GM23338 (cell line): Measurements from ENCODE around the gene EEF1A1. TPM values are rescaled to one million over a fixed set of nuclear protein-coding genes. Genes with fewer than 3 reads are reported as not detected.

Experiments used
- ATAC-seq: fragments of 200-7000 bp; cut with Tn5 transposase; 3 replicates; pipeline ENCODE4 v1.9.1; 2020
- DNase-seq: peaks from one replicate; pipeline ENCODE4 v3.0.0-alpha.2; 2015; ENCODE audit warnings: low spot score
- H2AFZ ChIP-seq: fragments of 200-600 bp; sonication (generic); 2 replicates; pipeline ENCODE4 v1.8.0; 2016; ENCODE audit warnings: antibody characterized with exemption, mild to moderate bottlenecking, moderate library complexity
- H3F3A ChIP-seq: fragments of 200-600 bp; sonication (generic); replicated peaks from 2 replicates; pipeline ENCODE4 v1.8.0; 2017; ENCODE audit warnings: antibody characterized with exemption, mixed run types, low read depth
- H3K27ac ChIP-seq: fragments of 200-600 bp; sonication (generic); 2 replicates; pipeline ENCODE4 v1.6.1; 2016; ENCODE audit warnings: low read depth
- H3K27me3 ChIP-seq: fragments of 200-600 bp; sonication (generic); 2 replicates; pipeline ENCODE4 v1.8.0; 2016; ENCODE audit warnings: mild to moderate bottlenecking, mixed run types, moderate library complexity; ENCODE audit not compliant: insufficient read depth
- H3K36me3 ChIP-seq: fragments of 200-600 bp; sonication (generic); 2 replicates; pipeline ENCODE4 v1.8.0; 2016; ENCODE audit warnings: mild to moderate bottlenecking; ENCODE audit not compliant: insufficient read depth
- H3K4me1 ChIP-seq: fragments of 200-600 bp; sonication (generic); 2 replicates; pipeline ENCODE4 v1.8.0; 2016; ENCODE audit warnings: mild to moderate bottlenecking, moderate library complexity; ENCODE audit not compliant: insufficient read depth
- H3K4me2 ChIP-seq: fragments of 200-600 bp; sonication (generic); 2 replicates; pipeline ENCODE4 v1.7.1; 2017; ENCODE audit warnings: mixed run types
- H3K4me3 ChIP-seq: fragments of 200-600 bp; sonication (generic); 2 replicates; pipeline ENCODE4 v1.6.1; 2016; ENCODE audit warnings: mixed run types
- H3K79me2 ChIP-seq: fragments of 200-600 bp; sonication (generic); replicated peaks from 2 replicates; pipeline ENCODE4 v1.8.0; 2017; ENCODE audit warnings: mild to moderate bottlenecking; ENCODE audit not compliant: insufficient read depth
- H3K9me2 ChIP-seq: fragments of 200-600 bp; sonication (generic); 2 replicates; pipeline ENCODE4 v1.8.0; 2017; ENCODE audit not compliant: insufficient read depth
- H4K20me1 ChIP-seq: fragments of 200-600 bp; sonication (generic); replicated peaks from 2 replicates; pipeline ENCODE4 v1.8.0; 2017; ENCODE audit warnings: mild to moderate bottlenecking; ENCODE audit not compliant: insufficient read depth
- H3K27ac Mint-ChIP-seq: 2 replicates; pipeline ENCODE4 v1.8.0; 2020; ENCODE audit warnings: inconsistent platforms, mild to moderate bottlenecking, moderate library complexity, mixed read lengths
- H3K27me3 Mint-ChIP-seq: 3 replicates; pipeline ENCODE4 v1.8.0; 2022; ENCODE audit warnings: low read depth, mild to moderate bottlenecking, moderate library complexity, mixed read lengths, inconsistent platforms; ENCODE audit not compliant: insufficient read depth, poor library complexity
- H3K36me3 Mint-ChIP-seq: 3 replicates; pipeline ENCODE4 v1.8.0; 2021; ENCODE audit warnings: low read depth, mild to moderate bottlenecking, inconsistent platforms, moderate library complexity, mixed read lengths
- H3K4me1 Mint-ChIP-seq: 3 replicates; pipeline ENCODE4 v1.8.0; 2020; ENCODE audit warnings: mild to moderate bottlenecking, inconsistent platforms, mixed read lengths
- H3K4me3 Mint-ChIP-seq: 3 replicates; pipeline ENCODE4 v1.8.0; 2021; ENCODE audit warnings: moderate library complexity, mild to moderate bottlenecking, inconsistent platforms, mixed read lengths
- H3K9me3 Mint-ChIP-seq: 3 replicates; pipeline ENCODE4 v1.8.0; 2020; ENCODE audit warnings: moderate library complexity, mild to moderate bottlenecking, inconsistent platforms, mixed read lengths
- EZH2 ChIP-seq: fragments of 200-600 bp; sonication (generic); IDR thresholded peaks from one replicate; pipeline ENCODE4 v1.8.0; 2017; ENCODE audit warnings: antibody characterized with exemption, mild to moderate bottlenecking, low read depth; ENCODE audit not compliant: unreplicated experiment
- EZH2phosphoT487 ChIP-seq: fragments of 200-600 bp; sonication (generic); IDR thresholded peaks from one replicate; pipeline ENCODE4 v1.8.1; 2018; ENCODE audit warnings: antibody characterized with exemption; ENCODE audit not compliant: unreplicated experiment
- POLR2AphosphoS5 ChIP-seq: IDR thresholded peaks from 2 replicates; pipeline ENCODE4 v1.6.1; 2016; ENCODE audit warnings: antibody characterized with exemption, low read depth
- STAT1 ChIP-seq: IDR thresholded peaks from one replicate; pipeline ENCODE4 v1.6.1; 2016; ENCODE audit warnings: antibody characterized with exemption; ENCODE audit not compliant: unreplicated experiment
- polyA plus RNA-seq: library from polyadenylated mRNA; unstranded; fragments of >200 nt; fragmentation: Nextera tagmentation; extraction: Ambion mirVana; gene quantifications from 2 replicates; pipeline ENCODE4 v1.2.1, GENCODE V29; 2016
- total RNA-seq: library from RNA; depleted of rRNA; stranded (reverse); fragments of >200 nt; shearing (Covaris generic); gene quantifications from 2 replicates; pipeline ENCODE4 v1.2.3, GENCODE V29; 2014
- TF ChIP-seq, protein P1 (sequence below): fragments of 250-450 bp; sonication (Bioruptor Pico); IDR thresholded peaks from 2 replicates; pipeline ENCODE4 v1.5.0; 2020; ENCODE audit warnings: mild to moderate bottlenecking, moderate library complexity

The EEF1A1 gene
- total and polyA plus RNA-seq, 2 experiments from 2014 or later, result 7,677 to 12,342 TPM

DNA sequence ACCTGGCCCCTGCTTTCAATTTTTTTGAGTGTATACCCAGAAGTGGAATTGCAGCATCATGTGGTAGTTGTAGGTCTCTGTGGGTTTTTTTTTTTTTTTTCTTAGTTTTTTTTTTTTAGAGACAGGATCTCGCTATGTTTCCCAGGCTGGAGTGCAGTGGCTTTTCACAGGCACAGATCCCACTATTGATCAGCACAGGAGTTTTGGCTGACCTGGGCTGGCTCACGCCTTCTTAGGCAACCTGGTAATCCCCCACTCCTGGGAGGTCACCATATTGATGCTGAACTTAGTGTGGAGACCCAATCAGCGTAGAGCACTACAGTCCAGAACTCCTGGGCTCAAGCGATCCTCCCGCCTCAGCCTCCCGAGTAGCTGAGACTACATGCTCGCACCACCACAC is 33.4 kb downstream of the EEF1A1 start (continued):
- TF ChIP-seq, protein P1, sequence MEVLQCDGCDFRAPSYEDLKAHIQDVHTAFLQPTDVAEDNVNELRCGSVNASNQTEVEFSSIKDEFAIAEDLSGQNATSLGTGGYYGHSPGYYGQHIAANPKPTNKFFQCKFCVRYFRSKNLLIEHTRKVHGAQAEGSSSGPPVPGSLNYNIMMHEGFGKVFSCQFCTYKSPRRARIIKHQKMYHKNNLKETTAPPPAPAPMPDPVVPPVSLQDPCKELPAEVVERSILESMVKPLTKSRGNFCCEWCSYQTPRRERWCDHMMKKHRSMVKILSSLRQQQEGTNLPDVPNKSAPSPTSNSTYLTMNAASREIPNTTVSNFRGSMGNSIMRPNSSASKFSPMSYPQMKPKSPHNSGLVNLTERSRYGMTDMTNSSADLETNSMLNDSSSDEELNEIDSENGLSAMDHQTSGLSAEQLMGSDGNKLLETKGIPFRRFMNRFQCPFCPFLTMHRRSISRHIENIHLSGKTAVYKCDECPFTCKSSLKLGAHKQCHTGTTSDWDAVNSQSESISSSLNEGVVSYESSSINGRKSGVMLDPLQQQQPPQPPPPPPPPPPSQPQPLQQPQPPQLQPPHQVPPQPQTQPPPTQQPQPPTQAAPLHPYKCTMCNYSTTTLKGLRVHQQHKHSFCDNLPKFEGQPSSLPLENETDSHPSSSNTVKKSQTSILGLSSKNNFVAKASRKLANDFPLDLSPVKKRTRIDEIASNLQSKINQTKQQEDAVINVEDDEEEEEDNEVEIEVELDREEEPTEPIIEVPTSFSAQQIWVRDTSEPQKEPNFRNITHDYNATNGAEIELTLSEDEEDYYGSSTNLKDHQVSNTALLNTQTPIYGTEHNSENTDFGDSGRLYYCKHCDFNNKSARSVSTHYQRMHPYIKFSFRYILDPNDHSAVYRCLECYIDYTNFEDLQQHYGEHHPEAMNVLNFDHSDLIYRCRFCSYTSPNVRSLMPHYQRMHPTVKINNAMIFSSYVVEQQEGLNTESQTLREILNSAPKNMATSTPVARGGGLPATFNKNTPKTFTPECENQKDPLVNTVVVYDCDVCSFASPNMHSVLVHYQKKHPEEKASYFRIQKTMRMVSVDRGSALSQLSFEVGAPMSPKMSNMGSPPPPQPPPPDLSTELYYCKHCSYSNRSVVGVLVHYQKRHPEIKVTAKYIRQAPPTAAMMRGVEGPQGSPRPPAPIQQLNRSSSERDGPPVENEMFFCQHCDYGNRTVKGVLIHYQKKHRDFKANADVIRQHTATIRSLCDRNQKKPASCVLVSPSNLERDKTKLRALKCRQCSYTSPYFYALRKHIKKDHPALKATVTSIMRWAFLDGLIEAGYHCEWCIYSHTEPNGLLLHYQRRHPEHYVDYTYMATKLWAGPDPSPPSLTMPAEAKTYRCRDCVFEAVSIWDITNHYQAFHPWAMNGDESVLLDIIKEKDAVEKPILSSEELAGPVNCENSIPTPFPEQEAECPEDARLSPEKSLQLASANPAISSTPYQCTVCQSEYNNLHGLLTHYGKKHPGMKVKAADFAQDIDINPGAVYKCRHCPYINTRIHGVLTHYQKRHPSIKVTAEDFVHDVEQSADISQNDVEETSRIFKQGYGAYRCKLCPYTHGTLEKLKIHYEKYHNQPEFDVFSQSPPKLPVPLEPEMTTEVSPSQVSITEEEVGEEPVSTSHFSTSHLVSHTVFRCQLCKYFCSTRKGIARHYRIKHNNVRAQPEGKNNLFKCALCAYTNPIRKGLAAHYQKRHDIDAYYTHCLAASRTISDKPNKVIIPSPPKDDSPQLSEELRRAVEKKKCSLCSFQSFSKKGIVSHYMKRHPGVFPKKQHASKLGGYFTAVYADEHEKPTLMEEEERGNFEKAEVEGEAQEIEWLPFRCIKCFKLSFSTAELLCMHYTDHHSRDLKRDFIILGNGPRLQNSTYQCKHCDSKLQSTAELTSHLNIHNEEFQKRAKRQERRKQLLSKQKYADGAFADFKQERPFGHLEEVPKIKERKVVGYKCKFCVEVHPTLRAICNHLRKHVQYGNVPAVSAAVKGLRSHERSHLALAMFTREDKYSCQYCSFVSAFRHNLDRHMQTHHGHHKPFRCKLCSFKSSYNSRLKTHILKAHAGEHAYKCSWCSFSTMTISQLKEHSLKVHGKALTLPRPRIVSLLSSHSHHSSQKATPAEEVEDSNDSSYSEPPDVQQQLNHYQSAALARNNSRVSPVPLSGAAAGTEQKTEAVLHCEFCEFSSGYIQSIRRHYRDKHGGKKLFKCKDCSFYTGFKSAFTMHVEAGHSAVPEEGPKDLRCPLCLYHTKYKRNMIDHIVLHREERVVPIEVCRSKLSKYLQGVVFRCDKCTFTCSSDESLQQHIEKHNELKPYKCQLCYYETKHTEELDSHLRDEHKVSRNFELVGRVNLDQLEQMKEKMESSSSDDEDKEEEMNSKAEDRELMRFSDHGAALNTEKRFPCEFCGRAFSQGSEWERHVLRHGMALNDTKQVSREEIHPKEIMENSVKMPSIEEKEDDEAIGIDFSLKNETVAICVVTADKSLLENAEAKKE, result no peak

DNA sequence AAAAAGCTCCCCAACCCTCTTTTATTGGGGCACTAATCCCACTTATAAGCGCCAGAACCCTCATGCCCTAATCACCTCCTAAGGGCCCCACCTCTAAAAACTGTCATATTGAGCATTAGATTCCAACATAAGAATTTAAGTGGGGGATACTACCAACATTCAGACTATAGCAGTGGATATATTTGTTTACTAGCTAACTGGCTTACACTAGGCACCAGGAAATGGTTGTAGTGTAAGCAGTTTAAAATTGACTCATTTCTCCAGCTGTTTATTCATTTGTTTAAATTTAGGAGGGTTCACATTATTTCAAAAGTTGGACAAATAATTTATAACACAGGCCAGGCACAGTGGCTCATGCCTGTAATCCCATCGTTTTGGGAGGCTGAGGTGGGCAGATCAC is 36.4 kb downstream of the EEF1A1 start:
- peaks cover 83% of the 10 kb centered on the region for H3K36me3 Mint-ChIP-seq
- no peak for TF ChIP-seq POLR2AphosphoS5
- no peak for TF ChIP-seq EZH2phosphoT487
- TF ChIP-seq STAT1, result no peak
- no peak overlapping the region for H3K4me3 ChIP-seq
- no peaks in the 10 kb centered on the region for H3K79me2 ChIP-seq
- 0 out of 2 replicates have a peak, but pooled peaks cover 4% of the 10 kb centered on the region for H3F3A ChIP-seq
- no peak overlapping the region for H3K27ac ChIP-seq
- H3K27ac Mint-ChIP-seq, result no peak overlapping the region
- H3K9me2 ChIP-seq, result no peaks in the 10 kb centered on the region
- DNase-seq (no peak), ATAC-seq (no peak)
- no peaks in the 10 kb centered on the region for H3K27me3 ChIP-seq
- no peak overlapping the region for H3K4me3 Mint-ChIP-seq
- no peaks in the 10 kb centered on the region for H4K20me1 ChIP-seq
- H3K4me1 ChIP-seq, result no peaks in the 10 kb centered on the region
- H3K4me1 Mint-ChIP-seq, result no peaks in the 10 kb centered on the region
- H3K27me3 Mint-ChIP-seq, result no peaks in the 10 kb centered on the region
- H2AFZ ChIP-seq, result no peak overlapping the region
- no peaks in the 10 kb centered on the region for H3K9me3 Mint-ChIP-seq
- peaks cover 54% of the 10 kb centered on the region for H3K36me3 ChIP-seq
- no peak overlapping the region for H3K4me2 ChIP-seq

- Mint-ChIP-seq H3K36me3 (peaks cover 73% of the 10 kb centered on the region), H3K4me1 (no peaks in the 10 kb centered on the region), H3K27ac (no peak overlapping the region), H3K27me3 (no peaks in the 10 kb centered on the region), H3K9me3 (no peaks in the 10 kb centered on the region), H3K4me3 (no peak overlapping the region)
- DNase-seq (no peak), ATAC-seq (no peak)
- H3K9me2 ChIP-seq, result no peaks in the 10 kb centered on the region
- no peaks in the 10 kb centered on the region for H3K4me1 ChIP-seq
- 0 out of 2 replicates have a peak, but pooled peaks cover 4% of the 10 kb centered on the region for H3F3A ChIP-seq
- no peaks in the 10 kb centered on the region for H4K20me1 ChIP-seq
- H3K4me3 ChIP-seq, result no peak overlapping the region
- no peak overlapping the region for H2AFZ ChIP-seq
- no peaks in the 10 kb centered on the region for H3K27me3 ChIP-seq
- no peak overlapping the region for H3K4me2 ChIP-seq
- H3K36me3 ChIP-seq, result peaks cover 44% of the 10 kb centered on the region
- H3K27ac ChIP-seq, result 0 out of 2 replicates have a peak overlapping the region, but pooled peaks have one; percentile 6
- no peaks in the 10 kb centered on the region for H3K79me2 ChIP-seq
- TF ChIP-seq POLR2AphosphoS5 (no peak), STAT1 (no peak), EZH2 (no peak)
- TF ChIP-seq, protein P1, result no peak
Observed at GRCh38 chr6:73481969-73482368, 38.9 kb downstream of the EEF1A1 start.
